ENCODE data around the gene LUC7L3.

- TF ChIP-seq CTCF (IDR thresholded peaks at IDR 0.05; ENCODE audit: low read depth, low read length) (no peak), POLR2A (IDR thresholded peaks at IDR 0.05; ENCODE audit: extremely low read depth, insufficient read length) (no peak), MAX (IDR thresholded peaks at IDR 0.05; ENCODE audit: low read depth, low read length) (no peak)
These were observed 32.0 kb upstream of the LUC7L3 start for GRCh38 chr17:50687200-50688066.

All from NB4 (cell line).